Measurements from ENCODE around the gene PTPRD. TPM values are rescaled to one million over a fixed set of nuclear protein-coding genes. Genes with fewer than 3 reads are reported as not detected.

PTPRD gene
- total RNA-seq, 1 donor, result 11.5 TPM

GRCh38 chr9:8614926-8615440 is 1997.8 kb downstream of the PTPRD start:
- DNase-seq (ENCODE audit: low read depth), result no peak
- TF ChIP-seq CTCF (IDR thresholded peaks at IDR 0.05; ENCODE audit: insufficient read depth, low read length), result no peak
- H3K4me3 ChIP-seq (ENCODE audit: low read depth, low read length), result no peak overlapping the region

- peak; percentile 50 for DNase-seq (ENCODE audit: low read depth)
Observed at GRCh38 chr9:8613346-8613825, 1999.4 kb downstream of the PTPRD start.

GRCh38 chr9:8611153-8611552 is 2001.6 kb downstream of the PTPRD start:
- no peak for TF ChIP-seq CTCF (IDR thresholded peaks at IDR 0.05; ENCODE audit: insufficient read depth, low read length)
- H3K4me3 ChIP-seq (ENCODE audit: low read depth, low read length), result no peak overlapping the region
- DNase-seq (ENCODE audit: low read depth), result no peak

More at GRCh38 chr9:8613346-8613825, 1999.4 kb downstream of the PTPRD start:
- TF ChIP-seq CTCF (IDR thresholded peaks at IDR 0.05; ENCODE audit: insufficient read depth, low read length), result no peak
- no peak overlapping the region for H3K4me3 ChIP-seq (ENCODE audit: low read depth, low read length)

GRCh38 chr9:8610256-8610655 is 2002.5 kb downstream of the PTPRD start:
- no peak for DNase-seq (ENCODE audit: low read depth)
- no peak for TF ChIP-seq CTCF (IDR thresholded peaks at IDR 0.05; ENCODE audit: insufficient read depth, low read length)
- no peak overlapping the region for H3K4me3 ChIP-seq (ENCODE audit: low read depth, low read length)

GRCh38 chr9:8605096-8605495 is 2007.7 kb downstream of the PTPRD start:
- no peak overlapping the region for H3K4me3 ChIP-seq (ENCODE audit: low read depth, low read length)
- TF ChIP-seq CTCF (IDR thresholded peaks at IDR 0.05; ENCODE audit: insufficient read depth, low read length), result no peak
- no peak for DNase-seq (ENCODE audit: low read depth)

- no peak overlapping the region for H3K4me3 ChIP-seq (ENCODE audit: low read depth, low read length)
- no peak for DNase-seq (ENCODE audit: low read depth)
- TF ChIP-seq CTCF (IDR thresholded peaks at IDR 0.05; ENCODE audit: insufficient read depth, low read length), result no peak
Observed at GRCh38 chr9:8604201-8604600, 2008.6 kb downstream of the PTPRD start.
